Ovary (tissue), 10 donors: Measurements from ENCODE around the gene SLK. TPM values are rescaled to one million over a fixed set of nuclear protein-coding genes. Genes with fewer than 3 reads are reported as not detected.

Experiments used
- DNase-seq, 5 donors: peaks; one replicate each; pipeline ENCODE4 v3.0.0-alpha.2; 2019 to 2020
- H3K27ac ChIP-seq, 2 donors: fragments of 200-600 bp; one replicate each; pipeline versions ENCODE4 v1.5.1 to v1.8.0; 2019 to 2022
- H3K27me3 ChIP-seq: fragments of 200-600 bp; one replicate; pipeline ENCODE4 v1.8.0; 2022
- H3K36me3 ChIP-seq: fragments of 200-600 bp; sonication (generic); one replicate; pipeline ENCODE4 v1.5.1; 2019
- H3K4me1 ChIP-seq: one replicate; pipeline ENCODE4 v1.8.1; 2013; ENCODE audit warnings: mild to moderate bottlenecking, moderate library complexity; ENCODE audit not compliant: insufficient read depth
- H3K4me3 ChIP-seq: fragments of 200-600 bp; sonication (generic); one replicate; pipeline ENCODE4 v1.5.1; 2017
- H3K9me3 ChIP-seq, 2 donors: fragments of 200-600 bp in 1 of 2; sonication (generic) in 1 of 2; one replicate each; pipeline versions ENCODE4 v1.5.1 to v1.8.1; 2013 to 2019; ENCODE audit warnings: mild to moderate bottlenecking in 1 of 2, moderate library complexity in 1 of 2
- CTCF ChIP-seq, 3 donors: fragments of 450-650 bp in 2 of 3; fragments of 200-600 bp in 1 of 3; IDR thresholded peaks; one replicate each; pipeline versions ENCODE4 v1.5.1 to v1.8.0; 2016 to 2022; ENCODE audit warnings: antibody characterized with exemption in 3 of 3, mild to moderate bottlenecking in 1 of 3
- EP300 ChIP-seq: sonication (generic); formaldehyde crosslinking; IDR thresholded peaks from one replicate; pipeline ENCODE4 v1.6.1; 2017; ENCODE audit warnings: antibody characterized with exemption
- POLR2A ChIP-seq: fragments of 450-650 bp; IDR thresholded peaks from one replicate; pipeline ENCODE4 v1.6.1; 2017; ENCODE audit warnings: antibody characterized with exemption, mild to moderate bottlenecking, moderate library complexity
- WGBS, 3 donors: extraction: QIAGEN DNeasy Blood & Tissue Kit in 1 of 3; methylation state at CpG; one replicate each; pipeline versions ENCODE4 v1.1.5 to v1.1.7; 2013 to 2017; 5-methylcytosine and 5-hydroxymethylcytosine counted together
- intact Hi-C, 4 donors: fragments of 100-400 bp; cut with DNase I; formaldehyde crosslinking; loops; one replicate each; pipeline versions ENCODE4 v1.11.0 to v1.15.1; 2022 to 2023
- long read RNA-seq, 3 donors: library from polyadenylated mRNA in 2 of 3; unstranded in 2 of 3; transcript quantifications; one replicate each; pipeline ENCODE4 v2.0.0 and lab custom pipeline, GENCODE V29; 2021 to 2026
- polyA plus RNA-seq, 2 donors: library from polyadenylated mRNA; stranded (reverse); fragments of 200-250 nt in 1 of 2; fragments of 350-450 nt in 1 of 2; fragmentation: Illumina TruSeq in 1 of 2; extraction: RNeasy Lipid Tissue Mini Kit (QIAGEN cat#74804) in 1 of 2; gene quantifications; one replicate each; pipeline ENCODE4 v1.2.3, GENCODE V29; 2013 to 2014
- total RNA-seq, 7 donors: library from RNA; depleted of rRNA in 2 of 7; stranded (reverse); fragments of >200 nt in 2 of 7; fragmentation: NEBNext Ultra II Directional in 3 of 7; extraction: Animal tissue kit (Norgen Biotek cat#: 25700) in 3 of 7; gene quantifications; one replicate each; pipeline versions ENCODE4 v1.1.0 to v1.2.4, GENCODE V29; 2016 to 2023
- donor health status: DM: no; HTN: no; CAD: no; lungs with moderate emphysema.
- donor health status: DM: no; HTN: no; CAD: no.
- donor health status: Bipolar disorder and iron deficiency.
- donor health status: DM: yes; HTN: yes; CAD: no.
- donor health status: DM: no; HTN: no; CAD: no.
- donor health status: DM: yes; HTN: yes; CAD: no.

SLK gene
- total RNA-seq: 10 to 100 TPM; 38.8 to 71.5 (median 43.8) TPM
- 10 to 100 TPM; 19.9 to 23.9 TPM for polyA plus RNA-seq
- long read RNA-seq, donor 1, partial matches to known transcripts: 7 of 12 reads
- long read RNA-seq, donor 1, other reads (novel, unspliced or antisense): 5 of 12 reads
- long read RNA-seq, donor 2, full-length matches to known transcripts: 3 of 32 reads
- long read RNA-seq, donor 2, partial matches to known transcripts: 29 of 32 reads
- long read RNA-seq, donor 2, other reads (novel, unspliced or antisense): 0 of 32 reads
- long read RNA-seq, donor 3, full-length matches to known transcripts: 86 of 99 reads
- long read RNA-seq, donor 3, partial matches to known transcripts: 8 of 99 reads
- long read RNA-seq, donor 3, other reads (novel, unspliced or antisense): 5 of 99 reads

- Histone ChIP-seq H3K36me3 (no peaks in the 10 kb centered on the region), H3K27ac (peak within 1 kb of the TSS; percentile 96 to 99), H3K4me3 (peak within 1 kb of the TSS; percentile 93), H3K9me3 (no peaks in the 10 kb centered on the region), H3K4me1 (peaks cover 4% of the 10 kb centered on the region), H3K27me3 (no peaks in the 10 kb centered on the region)
- TF ChIP-seq POLR2A: peak; percentile 96
- TF ChIP-seq CTCF (IDR thresholded peaks at IDR 0.05): no peak
- peak; percentile 81 to 91 (median 87) for DNase-seq
- intact Hi-C loops: loop anchor here in 2 of 4 donors (5.0 to 10.0 kb wide), 2 partner anchors 62 to 155 kb away; partner anchors contain the start of gene SFR1 (in 1 of the 2)
- WGBS, 3 donors: 1% methylated on average over 28 to 92 of the region's 92 CpGs
Measured at GRCh38 chr10:103966671-103967447, at the start of gene SLK. SLK (plus strand) TSS chr10:103967140; CDS start chr10:103967746, 606 bp downstream.

DNA sequence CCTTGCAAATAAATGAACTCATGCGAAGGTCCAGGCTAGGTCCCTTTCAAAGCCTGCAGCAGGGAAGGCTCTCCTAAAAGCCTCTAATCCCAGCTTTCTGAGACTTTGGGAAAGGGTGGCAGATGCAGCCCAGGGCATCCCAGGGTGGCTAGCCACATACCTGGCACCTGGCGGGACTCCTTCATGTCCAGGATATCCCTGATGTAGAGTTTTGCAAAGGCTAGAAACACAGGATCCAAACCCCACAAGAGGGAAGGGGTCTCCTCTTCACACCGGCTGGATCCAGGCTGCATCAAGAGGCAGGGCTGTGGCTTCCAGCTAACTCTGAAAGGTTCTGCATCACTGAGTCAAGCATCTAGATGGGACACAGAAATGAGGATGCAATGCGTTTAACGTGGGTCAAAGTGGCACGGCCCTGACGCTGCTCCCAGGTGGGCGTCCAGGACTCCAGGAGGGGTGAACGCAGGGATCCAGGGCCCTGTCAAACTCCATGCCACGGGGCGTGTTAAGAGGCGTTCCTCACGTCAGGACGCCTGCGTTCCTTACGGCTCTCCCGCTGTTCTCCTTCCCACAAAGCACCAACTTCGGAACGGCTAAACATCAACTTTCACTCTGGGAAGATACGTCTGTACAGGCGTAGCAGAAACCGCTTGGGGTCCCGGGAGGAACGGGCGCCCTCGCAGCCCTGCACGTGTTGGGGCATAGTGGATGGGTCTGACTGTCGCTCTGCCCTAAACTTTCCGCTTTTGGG is 49.5 kb upstream of the SLK start:
- H3K4me1 ChIP-seq: peaks cover 6% of the 10 kb centered on the region
- TF ChIP-seq POLR2A (no peak), EP300 (no peak), CTCF (IDR thresholded peaks at IDR 0.05) (no peak)
- H3K27ac ChIP-seq: peak overlapping the region; percentile 84 to 91
- peak in 2 of 5 donors; percentile 50 to 55 for DNase-seq
- no peaks in the 10 kb centered on the region for H3K27me3 ChIP-seq
- intact Hi-C loops: no loop called here
- no peaks in the 10 kb centered on the region for H3K36me3 ChIP-seq
- H3K9me3 ChIP-seq: no peaks in the 10 kb centered on the region
- H3K4me3 ChIP-seq: peak overlapping the region; percentile 84
- WGBS, 3 donors: 1 to 3% (median 2%) methylated on average over 29 of the region's 29 CpGs

- peaks cover 6% of the 10 kb centered on the region for H3K4me1 ChIP-seq
- TF ChIP-seq POLR2A (peak; percentile 83), CTCF (IDR thresholded peaks at IDR 0.05) (peak in 2 of 3 donors; percentile 8 to 38), EP300 (peak; percentile 24)
Measured at GRCh38 chr10:103918053-103918846, 48.7 kb upstream of the SLK start, which contains the start of gene STN1. STN1 (minus strand) TSS chr10:103918184; CDS start chr10:103917594, 590 bp downstream.

More at GRCh38 chr10:103918053-103918846, 48.7 kb upstream of the SLK start, which contains the start of gene STN1:
- peak within 1 kb of the TSS; percentile 84 to 91 for H3K27ac ChIP-seq
- H3K36me3 ChIP-seq: no peaks in the 10 kb centered on the region
- intact Hi-C loops: no loop called here
- no peaks in the 10 kb centered on the region for H3K27me3 ChIP-seq
- no peaks in the 10 kb centered on the region for H3K9me3 ChIP-seq
- WGBS, 3 donors: 0% methylated on average over 33 to 53 of the region's 53 CpGs
- DNase-seq: peak; percentile 97 to 98 (median 98)
- peak within 1 kb of the TSS; percentile 84 for H3K4me3 ChIP-seq
